NCI-H146 (cell line): ENCODE measurements around the gene NFATC1.

Experiments
- DNase-seq: peaks from one replicate; lab custom pipeline; 2025; lab: John Stamatoyannopoulos, UW

NFATC1 gene

DNA sequence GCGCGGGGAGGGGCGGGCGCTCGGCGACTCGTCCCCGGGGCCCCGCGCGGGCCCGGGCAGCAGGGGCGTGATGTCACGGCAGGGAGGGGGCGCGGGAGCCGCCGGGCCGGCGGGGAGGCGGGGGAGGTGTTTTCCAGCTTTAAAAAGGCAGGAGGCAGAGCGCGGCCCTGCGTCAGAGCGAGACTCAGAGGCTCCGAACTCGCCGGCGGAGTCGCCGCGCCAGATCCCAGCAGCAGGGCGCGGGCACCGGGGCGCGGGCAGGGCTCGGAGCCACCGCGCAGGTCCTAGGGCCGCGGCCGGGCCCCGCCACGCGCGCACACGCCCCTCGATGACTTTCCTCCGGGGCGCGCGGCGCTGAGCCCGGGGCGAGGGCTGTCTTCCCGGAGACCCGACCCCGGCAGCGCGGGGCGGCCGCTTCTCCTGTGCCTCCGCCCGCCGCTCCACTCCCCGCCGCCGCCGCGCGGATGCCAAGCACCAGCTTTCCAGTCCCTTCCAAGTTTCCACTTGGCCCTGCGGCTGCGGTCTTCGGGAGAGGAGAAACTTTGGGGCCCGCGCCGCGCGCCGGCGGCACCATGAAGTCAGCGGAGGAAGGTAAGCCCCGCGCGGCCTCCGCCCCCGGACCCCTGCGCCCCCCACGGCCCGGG is at the start of gene NFATC1:
Gene NFATC1, plus strand, starts transcription at position 170 of the 644 bp plus-strand sequence. Its CDS starts 295 bp downstream, at position 465.
- DNase-seq: peak; percentile 81

DNA sequence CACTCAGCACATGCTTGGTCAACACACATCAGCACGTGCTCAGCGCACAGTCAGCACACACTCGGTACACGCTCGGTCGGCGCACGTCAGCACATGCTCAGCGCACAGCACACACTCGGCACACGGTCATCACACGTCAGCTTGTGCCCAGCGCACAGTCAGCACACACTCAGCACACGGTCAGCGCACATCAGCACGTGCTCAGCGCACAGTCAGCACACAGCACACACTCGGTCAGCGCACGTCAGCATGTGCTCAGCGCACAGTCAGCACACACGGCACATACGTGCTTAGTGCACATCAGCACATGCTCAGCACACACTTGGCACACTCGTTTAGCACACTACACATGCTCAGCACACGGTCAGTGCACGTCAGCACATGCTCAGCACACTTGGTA is 49.7 kb upstream of the NFATC1 start:
- no peak for DNase-seq

DNA sequence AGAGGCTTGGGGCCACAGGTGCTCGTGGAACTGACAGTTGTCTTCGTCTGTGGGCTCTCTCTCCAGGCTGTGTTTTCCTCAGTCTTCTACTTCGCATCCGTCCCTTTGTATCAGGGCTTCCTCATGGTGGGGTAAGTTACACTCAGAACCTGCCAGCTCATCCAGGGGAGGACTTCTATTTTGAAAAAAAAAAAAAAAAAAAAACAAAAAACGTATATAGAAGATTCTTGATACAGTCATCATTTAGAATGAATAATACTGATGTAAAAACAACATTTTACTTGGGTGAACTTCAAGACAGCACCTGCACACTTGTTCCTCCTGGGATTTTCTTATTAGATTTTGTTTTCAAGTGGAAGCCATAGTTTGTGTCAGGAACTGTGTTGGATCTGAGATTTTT is 47.7 kb upstream of the NFATC1 start:
- DNase-seq: no peak

GRCh38 chr18:79352432-79352831 is 43.3 kb upstream of the NFATC1 start:
- DNase-seq: no peak

- peak; percentile 31 for DNase-seq
Observed at GRCh38 chr18:79353267-79353666, 42.5 kb upstream of the NFATC1 start.

GRCh38 chr18:79354350-79354749 is 41.4 kb upstream of the NFATC1 start:
- DNase-seq: no peak

DNA sequence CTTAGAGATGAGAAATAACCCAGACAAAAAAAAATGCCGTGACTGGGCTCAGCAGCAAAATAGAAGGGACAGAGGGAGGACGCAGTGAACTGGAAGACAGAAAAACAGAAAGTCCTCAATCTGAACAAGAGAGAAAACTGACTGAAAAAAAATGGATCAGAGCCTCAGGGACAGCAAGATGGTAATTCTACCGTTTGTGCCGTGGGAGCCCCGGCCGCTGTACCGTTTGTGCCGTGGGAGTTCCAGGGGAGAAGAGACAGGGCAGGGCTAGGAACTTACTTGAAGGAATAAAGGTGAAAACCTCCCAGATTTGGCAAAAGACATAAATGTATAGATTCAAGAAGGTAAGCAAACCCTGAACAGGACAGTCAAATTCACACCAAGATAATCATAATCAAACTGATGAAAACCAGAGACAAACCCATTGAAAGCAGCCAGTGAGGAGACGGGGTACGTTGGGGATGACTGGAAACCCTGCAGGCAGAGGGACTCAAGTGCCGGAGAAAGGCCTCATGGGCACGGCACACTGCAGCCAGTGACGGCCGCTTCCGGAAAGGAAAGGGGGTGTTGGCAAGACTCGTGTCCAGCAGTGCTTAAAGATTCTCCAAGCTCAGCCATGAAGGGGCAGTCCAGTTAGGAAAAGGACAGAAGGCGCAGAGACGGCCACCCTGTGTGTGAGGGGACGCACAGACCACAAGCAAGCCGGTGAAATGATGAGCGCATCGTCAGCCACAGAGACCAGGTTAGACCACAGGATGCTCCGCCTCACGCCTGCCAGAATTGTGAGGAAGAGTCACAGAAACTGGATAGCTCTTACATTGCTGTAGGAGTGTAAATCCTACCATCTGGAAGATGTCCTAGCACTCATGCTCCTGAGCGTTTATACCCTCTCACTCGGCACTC is 40.0 kb upstream of the NFATC1 start:
- DNase-seq: no peak

- DNase-seq: no peak
Observed at GRCh38 chr18:79356435-79356834, 39.3 kb upstream of the NFATC1 start.

DNA sequence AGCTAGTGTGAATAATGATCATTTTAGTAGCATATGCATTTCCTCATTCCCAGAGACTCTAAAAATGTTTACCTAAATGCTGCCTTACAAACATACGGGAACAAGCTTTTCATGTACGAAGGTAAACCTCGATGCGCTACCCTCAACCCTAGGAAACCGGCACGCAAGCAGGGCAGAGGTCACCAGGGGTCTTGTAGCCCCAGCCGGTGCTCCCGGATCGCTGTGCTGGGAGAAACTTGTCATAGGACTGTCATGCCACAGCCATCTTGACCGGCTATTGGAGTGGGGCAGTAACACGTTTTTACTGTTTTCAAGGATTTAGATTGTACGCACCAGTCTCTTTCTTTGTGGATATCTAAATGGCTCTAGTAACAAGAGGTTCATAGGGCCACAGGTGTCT is 34.8 kb upstream of the NFATC1 start:
- no peak for DNase-seq

DNA sequence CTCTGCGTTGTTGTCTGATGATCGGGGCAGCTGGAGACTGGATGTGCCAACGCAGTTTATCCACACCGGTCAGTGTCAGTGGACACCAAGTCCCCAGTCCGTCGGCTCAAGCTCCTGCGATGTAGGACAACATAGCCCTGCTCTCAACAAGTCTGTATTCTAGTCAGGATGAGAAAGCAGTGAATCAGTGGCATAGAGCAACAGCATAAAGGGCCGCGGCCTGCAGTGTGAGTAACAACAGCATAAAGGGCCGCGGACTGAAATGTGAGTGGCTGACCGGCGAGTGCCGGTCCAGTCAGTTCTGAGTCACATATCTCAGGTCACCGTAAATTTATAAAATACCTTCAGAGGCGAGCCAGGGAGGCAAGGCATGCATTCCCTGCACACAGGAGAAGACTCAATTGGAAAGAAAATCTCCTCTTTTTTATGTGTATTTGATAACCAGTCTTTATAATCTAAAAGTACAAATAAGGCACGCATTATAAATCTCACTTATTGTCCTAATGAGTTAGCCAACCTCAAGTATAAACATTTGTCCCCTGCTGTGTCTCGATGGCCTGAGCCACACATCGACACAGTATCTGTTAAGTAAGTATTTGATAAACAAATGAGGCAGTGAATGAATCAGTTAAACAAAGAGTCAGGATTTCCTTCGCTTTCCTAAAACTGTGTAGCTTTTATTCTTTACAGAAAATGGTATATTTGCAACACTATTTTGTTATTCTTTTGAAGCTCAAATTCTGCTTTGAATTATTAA is 33.8 kb upstream of the NFATC1 start:
- no peak for DNase-seq

- no peak for DNase-seq
Observed at GRCh38 chr18:79365701-79366100, 30.0 kb upstream of the NFATC1 start.

- no peak for DNase-seq
Observed at GRCh38 chr18:79366177-79367094, 29.3 kb upstream of the NFATC1 start.

- DNase-seq: no peak
Observed at GRCh38 chr18:79367480-79367879, 28.2 kb upstream of the NFATC1 start.

DNA sequence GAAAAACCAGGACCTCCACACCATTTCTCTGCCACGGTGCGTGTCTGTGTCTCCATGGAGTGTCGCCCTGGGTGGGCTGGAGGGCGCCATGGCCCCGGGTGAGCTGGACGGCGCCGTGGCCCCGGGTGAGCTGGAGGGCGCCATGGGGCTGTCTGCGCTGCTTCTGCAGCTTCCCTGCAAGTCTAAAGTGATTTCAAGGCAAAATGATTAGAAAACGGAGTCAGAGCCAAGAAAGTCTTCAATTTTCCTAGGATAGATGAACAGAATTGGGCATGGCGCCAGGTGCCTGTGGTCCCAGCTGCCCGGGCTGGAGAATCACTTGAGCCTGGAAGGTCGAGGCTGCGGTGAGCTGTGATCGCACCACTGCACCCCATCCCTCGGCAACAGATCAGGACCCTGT is 27.7 kb upstream of the NFATC1 start:
- no peak for DNase-seq

GRCh38 chr18:79368681-79369080 is 27.0 kb upstream of the NFATC1 start:
- DNase-seq: no peak

GRCh38 chr18:79371561-79372121 is 24.1 kb upstream of the NFATC1 start:
- DNase-seq: no peak

- no peak for DNase-seq
Observed at GRCh38 chr18:79372461-79372860, 23.3 kb upstream of the NFATC1 start.

DNA sequence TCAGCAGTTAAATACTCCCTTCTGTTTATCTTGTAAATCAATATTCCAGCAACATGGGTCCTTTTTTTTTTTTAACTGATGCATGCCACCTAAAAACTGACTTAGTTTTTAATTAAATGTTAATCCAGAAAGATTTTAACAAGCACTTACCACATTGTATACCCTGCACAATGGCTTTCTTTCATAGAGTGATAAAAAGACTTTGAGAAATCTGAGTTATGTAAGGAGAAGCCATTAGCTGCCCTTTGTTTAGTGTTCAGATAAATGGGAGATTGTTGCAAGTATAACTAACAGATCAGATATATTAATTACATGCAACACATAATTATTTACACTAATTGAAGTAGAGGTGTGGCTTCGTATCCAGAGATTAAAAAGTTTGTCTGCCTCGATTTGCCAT is 22.7 kb upstream of the NFATC1 start:
- no peak for DNase-seq

- DNase-seq: no peak
Observed at GRCh38 chr18:79373736-79374135, 22.0 kb upstream of the NFATC1 start.

GRCh38 chr18:79374408-79375171 is 21.1 kb upstream of the NFATC1 start:
- no peak for DNase-seq
